Neutrophil (primary cell): Measurements from ENCODE around the gene TLN1.

Experiments
- H3K27ac ChIP-seq: fragments of 200-600 bp; sonication (generic); 2 replicates; pipeline ENCODE4 v1.5.1; 2016; ENCODE audit warnings: mild to moderate bottlenecking, moderate library complexity
- H3K27me3 ChIP-seq: fragments of 200-600 bp; sonication (generic); 2 replicates; pipeline ENCODE4 v1.6.0; 2016; ENCODE audit warnings: mild to moderate bottlenecking
- H3K36me3 ChIP-seq: fragments of 200-600 bp; sonication (generic); 2 replicates; pipeline ENCODE4 v1.5.1; 2017
- H3K4me1 ChIP-seq, 2 experiments: fragments of 200-600 bp in 1 of 2; sonication (generic) in 1 of 2; 1 replicate in 1 of 2; 2 replicates in 1 of 2; pipeline versions ENCODE4 v1.5.1 to v1.6.1; 2013 to 2016; ENCODE audit warnings: low read depth in 1 of 2, low read length in 1 of 2, mild to moderate bottlenecking in 1 of 2, moderate library complexity in 1 of 2; ENCODE audit not compliant: control insufficient read depth in 1 of 2, insufficient read depth in 1 of 2
- H3K4me3 ChIP-seq, 2 experiments: fragments of 200-600 bp in 1 of 2; sonication (generic) in 1 of 2; 1 replicate in 1 of 2; 2 replicates in 1 of 2; pipeline ENCODE4 v1.5.1; 2013 to 2016; ENCODE audit warnings: low read depth in 1 of 2, low read length in 1 of 2, mild to moderate bottlenecking in 1 of 2, moderate library complexity in 1 of 2
- H3K9me3 ChIP-seq: fragments of 200-600 bp; sonication (generic); 2 replicates; pipeline ENCODE4 v1.5.1; 2016
- TF ChIP-seq, protein P1 (sequence below): fragments of 200-600 bp; sonication (generic); IDR thresholded peaks from 2 replicates; pipeline ENCODE4 v1.5.1; 2016; ENCODE audit warnings: antibody characterized with exemption

Gene TLN1

GRCh38 chr9:35705372-35705771 is 26.6 kb downstream of the TLN1 start:
- H3K9me3 ChIP-seq, result peaks cover 11% of the 10 kb centered on the region
- H3K27me3 ChIP-seq, result no peaks in the 10 kb centered on the region
- TF ChIP-seq, protein P1, sequence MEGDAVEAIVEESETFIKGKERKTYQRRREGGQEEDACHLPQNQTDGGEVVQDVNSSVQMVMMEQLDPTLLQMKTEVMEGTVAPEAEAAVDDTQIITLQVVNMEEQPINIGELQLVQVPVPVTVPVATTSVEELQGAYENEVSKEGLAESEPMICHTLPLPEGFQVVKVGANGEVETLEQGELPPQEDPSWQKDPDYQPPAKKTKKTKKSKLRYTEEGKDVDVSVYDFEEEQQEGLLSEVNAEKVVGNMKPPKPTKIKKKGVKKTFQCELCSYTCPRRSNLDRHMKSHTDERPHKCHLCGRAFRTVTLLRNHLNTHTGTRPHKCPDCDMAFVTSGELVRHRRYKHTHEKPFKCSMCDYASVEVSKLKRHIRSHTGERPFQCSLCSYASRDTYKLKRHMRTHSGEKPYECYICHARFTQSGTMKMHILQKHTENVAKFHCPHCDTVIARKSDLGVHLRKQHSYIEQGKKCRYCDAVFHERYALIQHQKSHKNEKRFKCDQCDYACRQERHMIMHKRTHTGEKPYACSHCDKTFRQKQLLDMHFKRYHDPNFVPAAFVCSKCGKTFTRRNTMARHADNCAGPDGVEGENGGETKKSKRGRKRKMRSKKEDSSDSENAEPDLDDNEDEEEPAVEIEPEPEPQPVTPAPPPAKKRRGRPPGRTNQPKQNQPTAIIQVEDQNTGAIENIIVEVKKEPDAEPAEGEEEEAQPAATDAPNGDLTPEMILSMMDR, result no peak
- H3K4me1 ChIP-seq, result no peaks in the 10 kb centered on the region
- no peak overlapping the region for H3K27ac ChIP-seq
- H3K36me3 ChIP-seq, result peaks cover 100% of the 10 kb centered on the region
- no peak overlapping the region for H3K4me3 ChIP-seq

DNA sequence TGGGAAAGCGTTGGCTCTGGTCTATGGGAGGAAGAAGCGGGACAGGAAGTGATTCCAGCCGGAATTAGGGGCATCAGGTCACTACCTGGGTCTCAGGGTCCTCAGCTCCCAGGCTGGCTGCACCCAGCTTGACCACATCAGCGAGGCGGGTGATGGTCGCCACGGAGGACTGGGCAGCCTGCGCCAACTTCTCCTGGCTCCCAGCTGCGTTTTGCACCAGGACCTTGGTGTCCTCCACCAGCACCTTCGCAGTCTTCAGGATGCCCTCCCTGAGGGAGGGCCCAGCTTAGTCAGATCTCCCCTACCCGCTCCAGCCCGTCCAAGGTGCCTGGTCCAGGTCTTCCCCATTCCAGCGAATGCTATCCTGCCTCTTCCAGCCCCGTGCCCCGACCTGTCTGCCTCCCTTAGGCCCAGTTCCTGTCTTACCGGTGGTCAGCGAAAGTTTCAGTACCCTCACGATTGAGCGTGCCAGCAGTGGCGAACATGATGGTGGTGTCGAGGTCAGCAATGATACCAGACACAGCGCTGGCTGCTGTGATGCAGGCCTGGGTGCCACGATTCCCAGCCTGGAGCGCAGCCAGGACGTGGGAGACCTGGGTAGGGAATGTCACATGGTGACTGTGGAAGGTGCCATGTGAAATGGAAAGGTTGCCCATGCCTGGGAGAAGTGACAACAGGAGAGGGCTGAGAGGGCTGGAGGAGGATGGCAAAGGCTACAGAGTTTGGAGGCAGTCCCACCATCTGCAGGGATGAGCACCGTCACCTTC is 27.9 kb downstream of the TLN1 start:
- no peak overlapping the region for H3K27ac ChIP-seq
- H3K36me3 ChIP-seq, result peaks cover 100% of the 10 kb centered on the region
- H3K9me3 ChIP-seq, result peaks cover 9% of the 10 kb centered on the region
- TF ChIP-seq, protein P1, result no peak
- no peaks in the 10 kb centered on the region for H3K4me1 ChIP-seq
- H3K27me3 ChIP-seq, result no peaks in the 10 kb centered on the region
- no peak overlapping the region for H3K4me3 ChIP-seq

DNA sequence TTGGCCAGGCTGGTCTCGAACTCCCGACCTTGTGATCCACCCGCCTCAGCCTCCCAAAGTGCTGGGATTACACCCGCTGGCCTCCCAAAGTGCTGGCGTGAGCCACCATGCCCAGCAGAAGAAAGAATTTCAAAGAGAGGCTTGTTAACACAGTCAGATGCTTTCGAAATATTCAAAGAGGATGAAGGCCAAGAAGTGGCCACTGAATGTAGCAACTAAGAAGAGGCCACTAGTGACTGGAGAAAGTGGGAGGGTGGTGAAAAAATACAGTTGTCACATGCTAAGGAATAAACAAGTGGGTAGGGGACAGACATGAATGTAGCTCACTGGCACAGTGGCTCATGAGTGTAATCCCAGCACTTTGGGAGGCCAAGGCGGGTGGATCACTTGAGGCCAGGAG is 29.3 kb downstream of the TLN1 start:
- H3K27ac ChIP-seq, result no peak overlapping the region
- TF ChIP-seq, protein P1, result no peak
- H3K4me3 ChIP-seq, result no peak overlapping the region
- H3K4me1 ChIP-seq, result no peaks in the 10 kb centered on the region
- H3K36me3 ChIP-seq, result peaks cover 100% of the 10 kb centered on the region
- peaks cover 4% of the 10 kb centered on the region for H3K9me3 ChIP-seq
- H3K27me3 ChIP-seq, result no peaks in the 10 kb centered on the region

DNA sequence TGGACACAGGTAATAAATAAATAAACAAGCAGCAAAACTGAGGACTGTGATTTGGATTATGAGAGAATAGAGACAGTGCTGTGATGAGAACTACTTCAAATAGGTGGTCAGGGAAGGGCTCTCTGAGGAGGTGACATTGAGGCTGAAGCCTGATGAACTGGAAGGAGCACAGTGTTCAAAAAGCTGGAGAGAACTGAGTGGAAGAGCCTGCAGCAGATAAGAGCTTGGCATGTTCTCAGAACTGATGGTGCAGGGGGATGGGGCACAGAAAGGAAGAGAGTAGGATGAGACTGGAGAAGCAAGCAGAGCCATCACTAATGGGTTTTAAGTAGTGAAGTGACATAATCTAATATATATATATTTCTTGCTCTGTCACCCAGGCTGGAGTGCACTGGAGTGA is 31.1 kb downstream of the TLN1 start:
- peaks cover 100% of the 10 kb centered on the region for H3K36me3 ChIP-seq
- H3K27ac ChIP-seq, result no peak overlapping the region
- no peaks in the 10 kb centered on the region for H3K4me1 ChIP-seq
- no peak overlapping the region for H3K4me3 ChIP-seq
- TF ChIP-seq, protein P1, result no peak
- no peaks in the 10 kb centered on the region for H3K27me3 ChIP-seq
- H3K9me3 ChIP-seq, result no peaks in the 10 kb centered on the region

DNA sequence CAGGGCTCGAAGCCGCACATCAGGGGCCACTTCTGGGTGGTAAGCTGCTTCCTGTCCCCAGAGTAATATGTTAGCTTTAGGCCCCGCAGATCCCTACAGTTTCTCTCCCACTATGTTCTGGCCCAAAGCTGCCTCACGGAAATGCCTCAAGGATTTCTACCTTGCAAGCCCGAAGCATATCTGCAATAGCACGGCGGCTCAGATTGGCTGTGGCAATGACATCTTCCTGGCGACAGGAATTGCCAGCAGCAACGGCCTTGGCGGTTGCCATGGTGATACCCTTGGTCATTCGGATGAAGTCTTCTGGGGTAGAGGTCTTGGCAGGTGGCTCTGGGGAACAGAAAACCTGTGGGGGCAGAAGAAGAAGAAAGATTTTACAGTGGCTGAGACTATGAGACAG is 32.0 kb downstream of the TLN1 start:
- H3K4me1 ChIP-seq, result no peaks in the 10 kb centered on the region
- H3K4me3 ChIP-seq, result no peak overlapping the region
- H3K27ac ChIP-seq, result no peak overlapping the region
- H3K9me3 ChIP-seq, result no peaks in the 10 kb centered on the region
- H3K27me3 ChIP-seq, result no peaks in the 10 kb centered on the region
- H3K36me3 ChIP-seq, result peaks cover 99% of the 10 kb centered on the region
- TF ChIP-seq, protein P1, result no peak
